SK-N-SH treated with all-trans-retinoic acid at 6 μM for 48 hours (cell line): Measurements from ENCODE around the gene UBE2R2.

ENCODE experiments used
- ATAC-seq: fragments of 200-7000 bp; cut with Tn5 transposase; 3 replicates; pipeline ENCODE4 v1.9.1; 2020; ENCODE audit warnings: mild to moderate bottlenecking, moderate library complexity
- ARNTL ChIP-seq: fragments of 450-650 bp; formaldehyde crosslinking; IDR thresholded peaks from 2 replicates; pipeline ENCODE4 v1.5.0; 2020; ENCODE audit warnings: low read depth, mild to moderate bottlenecking, moderate library complexity, borderline replicate concordance
- BACH2 ChIP-seq: fragments of 250-450 bp; sonication (Bioruptor Pico); IDR thresholded peaks from 2 replicates; pipeline ENCODE4 v1.9.0; 2021; ENCODE audit warnings: mild to moderate bottlenecking, borderline replicate concordance
- CSDC2 ChIP-seq: fragments of 250-450 bp; sonication (Bioruptor Pico); IDR thresholded peaks from 2 replicates; pipeline ENCODE4 v1.5.0; 2020; ENCODE audit warnings: mild to moderate bottlenecking, moderate library complexity
- ESRRG ChIP-seq: fragments of 250-450 bp; sonication (Bioruptor Pico); IDR thresholded peaks from 2 replicates; pipeline ENCODE4 v1.6.1; 2021; ENCODE audit warnings: mild to moderate bottlenecking
- GLIS3 ChIP-seq: fragments of 250-450 bp; sonication (Bioruptor Pico); IDR thresholded peaks from 2 replicates; pipeline ENCODE4 v1.5.0; 2020; ENCODE audit warnings: mild to moderate bottlenecking, moderate library complexity
- ISL1 ChIP-seq: fragments of 250-450 bp; sonication (Bioruptor Pico); IDR thresholded peaks from 2 replicates; pipeline ENCODE4 v2.1.2; 2022; ENCODE audit warnings: mild to moderate bottlenecking, moderate library complexity
- PPARA ChIP-seq: fragments of 250-450 bp; sonication (Bioruptor Pico); IDR thresholded peaks from 2 replicates; pipeline ENCODE4 v1.5.0; 2020; ENCODE audit warnings: mild to moderate bottlenecking, borderline replicate concordance
- RARB ChIP-seq: fragments of 250-450 bp; sonication (Bioruptor Pico); IDR thresholded peaks from 2 replicates; pipeline ENCODE4 v1.8.0; 2021; ENCODE audit warnings: mild to moderate bottlenecking, moderate library complexity
- SNAI2 ChIP-seq: fragments of 250-450 bp; sonication (Bioruptor Pico); IDR thresholded peaks from 2 replicates; pipeline ENCODE4 v1.5.0; 2020; ENCODE audit warnings: mild to moderate bottlenecking, moderate library complexity
- TCF4 ChIP-seq: fragments of 250-450 bp; sonication (Bioruptor Pico); IDR thresholded peaks from 2 replicates; pipeline ENCODE4 v1.8.0; 2021; ENCODE audit warnings: mild to moderate bottlenecking, moderate library complexity, borderline replicate concordance
- ZC3H10 ChIP-seq: fragments of 250-450 bp; sonication (Bioruptor Pico); IDR thresholded peaks from 2 replicates; pipeline ENCODE4 v1.5.1; 2021; ENCODE audit warnings: mild to moderate bottlenecking, moderate library complexity
- ZFP3 ChIP-seq: fragments of 250-450 bp; sonication (Bioruptor Pico); IDR thresholded peaks from 2 replicates; pipeline ENCODE4 v1.5.0; 2020; ENCODE audit warnings: mild to moderate bottlenecking, moderate library complexity
- ZFP30 ChIP-seq: fragments of 450-650 bp; formaldehyde crosslinking; IDR thresholded peaks from 2 replicates; pipeline ENCODE4 v1.5.0; 2022; ENCODE audit warnings: mild to moderate bottlenecking, moderate library complexity
- ZNF565 ChIP-seq: fragments of 450-650 bp; formaldehyde crosslinking; conservative IDR thresholded peaks from 2 replicates; pipeline ENCODE4 v1.5.0; 2020; ENCODE audit warnings: low read depth, mild to moderate bottlenecking, moderate library complexity
- ZNF70 ChIP-seq: fragments of 450-650 bp; formaldehyde crosslinking; IDR thresholded peaks from 2 replicates; pipeline ENCODE4 v1.5.0; 2020; ENCODE audit warnings: mild to moderate bottlenecking, moderate library complexity
- ZNF8 ChIP-seq: fragments of 450-650 bp; formaldehyde crosslinking; IDR thresholded peaks from 2 replicates; pipeline ENCODE4 v1.5.0; 2020; ENCODE audit warnings: mild to moderate bottlenecking, moderate library complexity
- TF ChIP-seq, protein P1 (sequence below): fragments of 250-450 bp; sonication (Bioruptor Pico); IDR thresholded peaks from 2 replicates; pipeline ENCODE4 v1.8.0; 2020; ENCODE audit warnings: mild to moderate bottlenecking, moderate library complexity, borderline replicate concordance
- TF ChIP-seq, protein P2 (sequence below): fragments of 250-450 bp; sonication (Bioruptor Pico); IDR thresholded peaks from 2 replicates; pipeline ENCODE4 v1.5.1; 2021; ENCODE audit warnings: mild to moderate bottlenecking, moderate library complexity
- TF ChIP-seq, protein P3 (sequence below): fragments of 250-450 bp; sonication (Bioruptor Pico); IDR thresholded peaks from 2 replicates; pipeline ENCODE4 v1.5.1; 2020; ENCODE audit warnings: low read depth, mild to moderate bottlenecking, moderate library complexity
- TF ChIP-seq, protein P4 (sequence below): fragments of 250-450 bp; sonication (Bioruptor Pico); IDR thresholded peaks from 2 replicates; pipeline ENCODE4 v1.5.0; 2020; ENCODE audit warnings: mild to moderate bottlenecking, moderate library complexity

UBE2R2 gene

DNA sequence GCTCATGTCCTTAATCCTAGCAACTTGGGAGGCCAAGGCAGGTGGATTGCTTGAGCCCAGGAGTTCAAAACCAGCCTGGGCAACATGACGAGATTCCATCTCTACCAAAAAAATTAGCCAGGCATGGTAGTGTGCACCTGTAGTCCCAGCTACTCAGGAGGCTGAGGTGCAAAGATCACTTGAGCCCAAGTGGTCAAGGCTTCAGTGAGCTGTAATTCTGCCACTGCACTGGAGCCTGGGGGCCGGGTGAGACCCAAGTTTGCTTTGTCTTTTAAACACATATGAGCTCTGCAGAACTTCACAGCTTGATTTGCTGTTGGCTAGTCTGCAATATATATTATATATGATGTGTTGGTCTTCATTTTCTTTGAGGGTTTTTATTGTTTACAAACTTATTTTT, 89.8 kb downstream of the UBE2R2 start (continued):
- TF ChIP-seq, protein P1, sequence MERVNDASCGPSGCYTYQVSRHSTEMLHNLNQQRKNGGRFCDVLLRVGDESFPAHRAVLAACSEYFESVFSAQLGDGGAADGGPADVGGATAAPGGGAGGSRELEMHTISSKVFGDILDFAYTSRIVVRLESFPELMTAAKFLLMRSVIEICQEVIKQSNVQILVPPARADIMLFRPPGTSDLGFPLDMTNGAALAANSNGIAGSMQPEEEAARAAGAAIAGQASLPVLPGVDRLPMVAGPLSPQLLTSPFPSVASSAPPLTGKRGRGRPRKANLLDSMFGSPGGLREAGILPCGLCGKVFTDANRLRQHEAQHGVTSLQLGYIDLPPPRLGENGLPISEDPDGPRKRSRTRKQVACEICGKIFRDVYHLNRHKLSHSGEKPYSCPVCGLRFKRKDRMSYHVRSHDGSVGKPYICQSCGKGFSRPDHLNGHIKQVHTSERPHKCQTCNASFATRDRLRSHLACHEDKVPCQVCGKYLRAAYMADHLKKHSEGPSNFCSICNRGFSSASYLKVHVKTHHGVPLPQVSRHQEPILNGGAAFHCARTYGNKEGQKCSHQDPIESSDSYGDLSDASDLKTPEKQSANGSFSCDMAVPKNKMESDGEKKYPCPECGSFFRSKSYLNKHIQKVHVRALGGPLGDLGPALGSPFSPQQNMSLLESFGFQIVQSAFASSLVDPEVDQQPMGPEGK (CRISPR knock-in tag) = no peak

DNA sequence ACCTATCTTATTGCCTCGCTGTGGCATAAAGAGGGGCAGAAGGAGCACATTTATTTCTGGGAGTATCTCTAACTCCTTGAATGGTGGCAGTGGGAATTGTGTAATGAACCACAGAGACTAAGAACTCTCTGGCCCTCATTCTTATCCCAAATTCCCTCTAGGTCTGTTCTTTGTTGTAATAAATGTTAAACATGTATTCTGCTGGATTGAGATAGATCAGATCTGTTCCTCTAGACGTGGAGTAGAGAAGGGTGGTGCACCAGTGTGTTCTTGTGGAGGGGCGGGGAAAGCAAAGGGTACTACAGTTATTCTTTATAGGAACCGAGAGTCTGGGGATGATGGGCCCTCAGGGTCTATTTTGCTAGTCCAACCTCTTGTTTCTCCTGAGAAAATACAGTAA, 90.4 kb downstream of the UBE2R2 start:
- TF ChIP-seq, protein P1 (CRISPR knock-in tag) = no peak
- TF ChIP-seq, protein P2, sequence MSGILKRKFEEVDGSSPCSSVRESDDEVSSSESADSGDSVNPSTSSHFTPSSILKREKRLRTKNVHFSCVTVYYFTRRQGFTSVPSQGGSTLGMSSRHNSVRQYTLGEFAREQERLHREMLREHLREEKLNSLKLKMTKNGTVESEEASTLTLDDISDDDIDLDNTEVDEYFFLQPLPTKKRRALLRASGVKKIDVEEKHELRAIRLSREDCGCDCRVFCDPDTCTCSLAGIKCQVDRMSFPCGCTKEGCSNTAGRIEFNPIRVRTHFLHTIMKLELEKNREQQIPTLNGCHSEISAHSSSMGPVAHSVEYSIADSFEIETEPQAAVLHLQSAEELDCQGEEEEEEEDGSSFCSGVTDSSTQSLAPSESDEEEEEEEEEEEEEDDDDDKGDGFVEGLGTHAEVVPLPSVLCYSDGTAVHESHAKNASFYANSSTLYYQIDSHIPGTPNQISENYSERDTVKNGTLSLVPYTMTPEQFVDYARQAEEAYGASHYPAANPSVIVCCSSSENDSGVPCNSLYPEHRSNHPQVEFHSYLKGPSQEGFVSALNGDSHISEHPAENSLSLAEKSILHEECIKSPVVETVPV (CRISPR knock-in tag) = no peak
- TF ChIP-seq ISL1 (CRISPR knock-in tag) (no peak), SNAI2 (CRISPR knock-in tag) (no peak), GLIS3 (CRISPR knock-in tag) (no peak), ZNF8 (CRISPR knock-in tag) (no peak), ARNTL (CRISPR knock-in tag) (no peak), ZNF70 (no peak), PPARA (CRISPR knock-in tag) (no peak)
- no peak for ATAC-seq

DNA sequence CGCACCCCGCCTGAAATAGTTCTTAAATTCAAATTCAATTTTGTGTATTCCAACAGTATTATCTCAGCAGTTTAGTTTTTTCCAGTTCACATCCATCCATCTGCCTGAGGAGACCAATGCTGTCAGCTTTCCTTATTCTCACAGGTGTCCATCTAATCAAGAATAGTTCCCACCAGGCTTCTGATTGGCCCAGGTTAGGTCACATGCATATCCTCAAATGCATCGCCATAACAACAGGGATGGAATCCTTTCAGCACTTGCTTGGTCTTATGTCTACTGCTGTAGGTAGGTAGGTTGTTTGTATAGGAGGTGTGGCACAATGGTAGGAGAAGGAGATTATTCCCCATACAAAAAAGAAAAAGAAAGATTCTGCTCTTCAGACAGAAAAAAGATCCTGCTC, 91.2 kb downstream of the UBE2R2 start:
- no peak for ATAC-seq
- TF ChIP-seq CSDC2 (CRISPR knock-in tag) (no peak), BACH2 (CRISPR knock-in tag) (no peak)

DNA sequence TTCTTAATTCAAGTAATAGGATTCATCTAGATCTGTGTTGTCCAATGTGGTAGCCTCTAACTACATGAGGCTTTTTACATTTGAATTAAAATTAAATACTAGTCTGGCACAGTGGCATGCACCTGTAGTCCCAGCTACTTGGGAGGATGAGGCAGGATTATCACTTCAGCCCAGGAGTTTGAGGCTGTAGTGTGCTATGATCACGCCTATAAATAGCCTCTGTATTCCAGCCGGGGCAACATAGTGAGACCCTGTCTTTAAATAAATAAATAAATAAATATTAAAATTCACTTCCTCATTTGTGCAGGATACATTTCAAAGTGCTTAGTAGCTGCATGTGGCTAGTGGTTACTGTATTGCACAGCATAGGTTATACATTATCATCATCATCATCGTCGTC, 91.8 kb downstream of the UBE2R2 start:
- no peak for TF ChIP-seq ZNF70
- no peak for TF ChIP-seq TCF4 (CRISPR knock-in tag)
- no peak for TF ChIP-seq ZFP3
- no peak for TF ChIP-seq ISL1 (CRISPR knock-in tag)
- TF ChIP-seq RARB = no peak
- TF ChIP-seq, protein P3, sequence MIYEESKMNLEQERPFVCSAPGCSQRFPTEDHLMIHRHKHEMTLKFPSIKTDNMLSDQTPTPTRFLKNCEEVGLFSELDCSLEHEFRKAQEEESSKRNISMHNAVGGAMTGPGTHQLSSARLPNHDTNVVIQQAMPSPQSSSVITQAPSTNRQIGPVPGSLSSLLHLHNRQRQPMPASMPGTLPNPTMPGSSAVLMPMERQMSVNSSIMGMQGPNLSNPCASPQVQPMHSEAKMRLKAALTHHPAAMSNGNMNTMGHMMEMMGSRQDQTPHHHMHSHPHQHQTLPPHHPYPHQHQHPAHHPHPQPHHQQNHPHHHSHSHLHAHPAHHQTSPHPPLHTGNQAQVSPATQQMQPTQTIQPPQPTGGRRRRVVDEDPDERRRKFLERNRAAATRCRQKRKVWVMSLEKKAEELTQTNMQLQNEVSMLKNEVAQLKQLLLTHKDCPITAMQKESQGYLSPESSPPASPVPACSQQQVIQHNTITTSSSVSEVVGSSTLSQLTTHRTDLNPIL (CRISPR knock-in tag) = no peak
- no peak for TF ChIP-seq ZNF8 (CRISPR knock-in tag)
- TF ChIP-seq, protein P1 (CRISPR knock-in tag) = no peak
- no peak for TF ChIP-seq ZNF565 (CRISPR knock-in tag)
- TF ChIP-seq PPARA (CRISPR knock-in tag) = no peak
- TF ChIP-seq ARNTL (CRISPR knock-in tag) = no peak
- TF ChIP-seq ZC3H10 = no peak
- TF ChIP-seq SNAI2 (CRISPR knock-in tag) = no peak
- TF ChIP-seq, all 23 proteins: peak for 0
- no peak for ATAC-seq

DNA sequence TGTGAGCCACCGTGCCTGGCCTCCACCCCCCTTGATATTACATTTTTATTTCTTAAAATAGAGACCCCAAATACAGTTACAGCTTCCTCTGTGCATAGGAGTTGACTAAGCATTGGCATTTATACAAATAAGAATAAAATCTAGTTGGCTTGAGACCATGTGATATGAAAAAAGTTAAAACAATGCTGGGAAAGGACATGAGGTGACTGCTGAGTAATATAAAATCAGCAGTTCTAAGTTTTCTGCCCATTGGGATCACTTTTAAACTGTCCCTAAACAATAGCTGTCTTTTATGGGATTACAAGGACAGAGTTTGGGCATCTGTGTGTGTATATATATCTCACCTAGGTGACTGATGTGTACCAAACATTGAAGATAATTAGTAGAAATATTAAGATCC, 96.6 kb downstream of the UBE2R2 start:
- ATAC-seq = no peak
- TF ChIP-seq, protein P4, sequence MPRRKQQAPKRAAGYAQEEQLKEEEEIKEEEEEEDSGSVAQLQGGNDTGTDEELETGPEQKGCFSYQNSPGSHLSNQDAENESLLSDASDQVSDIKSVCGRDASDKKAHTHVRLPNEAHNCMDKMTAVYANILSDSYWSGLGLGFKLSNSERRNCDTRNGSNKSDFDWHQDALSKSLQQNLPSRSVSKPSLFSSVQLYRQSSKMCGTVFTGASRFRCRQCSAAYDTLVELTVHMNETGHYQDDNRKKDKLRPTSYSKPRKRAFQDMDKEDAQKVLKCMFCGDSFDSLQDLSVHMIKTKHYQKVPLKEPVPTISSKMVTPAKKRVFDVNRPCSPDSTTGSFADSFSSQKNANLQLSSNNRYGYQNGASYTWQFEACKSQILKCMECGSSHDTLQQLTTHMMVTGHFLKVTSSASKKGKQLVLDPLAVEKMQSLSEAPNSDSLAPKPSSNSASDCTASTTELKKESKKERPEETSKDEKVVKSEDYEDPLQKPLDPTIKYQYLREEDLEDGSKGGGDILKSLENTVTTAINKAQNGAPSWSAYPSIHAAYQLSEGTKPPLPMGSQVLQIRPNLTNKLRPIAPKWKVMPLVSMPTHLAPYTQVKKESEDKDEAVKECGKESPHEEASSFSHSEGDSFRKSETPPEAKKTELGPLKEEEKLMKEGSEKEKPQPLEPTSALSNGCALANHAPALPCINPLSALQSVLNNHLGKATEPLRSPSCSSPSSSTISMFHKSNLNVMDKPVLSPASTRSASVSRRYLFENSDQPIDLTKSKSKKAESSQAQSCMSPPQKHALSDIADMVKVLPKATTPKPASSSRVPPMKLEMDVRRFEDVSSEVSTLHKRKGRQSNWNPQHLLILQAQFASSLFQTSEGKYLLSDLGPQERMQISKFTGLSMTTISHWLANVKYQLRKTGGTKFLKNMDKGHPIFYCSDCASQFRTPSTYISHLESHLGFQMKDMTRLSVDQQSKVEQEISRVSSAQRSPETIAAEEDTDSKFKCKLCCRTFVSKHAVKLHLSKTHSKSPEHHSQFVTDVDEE (CRISPR knock-in tag) = no peak
- no peak for TF ChIP-seq ZNF8 (CRISPR knock-in tag)
- TF ChIP-seq, protein P1 (CRISPR knock-in tag) = no peak
- no peak for TF ChIP-seq RARB
- TF ChIP-seq ESRRG (CRISPR knock-in tag) = no peak
- TF ChIP-seq PPARA (CRISPR knock-in tag) = no peak
- TF ChIP-seq ISL1 (CRISPR knock-in tag) = no peak
- no peak for TF ChIP-seq ZFP30
